Activated T-helper 2 cell treated with anti-CD3 and anti-CD28 coated beads, Interferon-gamma antibody, Interleukin-2, Interleukin-4, amounts not matched to agents 10 μg/mL and 5 μg/mL and 100 μg/mL, durations not matched to agents 14 hours and 24 hours and 36 hours (primary cell): Measurements from ENCODE around the gene EVL. TPM values are rescaled to one million over a fixed set of nuclear protein-coding genes. Genes with fewer than 3 reads are reported as not detected.
A peak's percentile ranks its signal among the peaks of the same experiment; 100 is the strongest.

Source experiments
- DNase-seq: peaks from one replicate; pipeline ENCODE4 v3.0.0; 2021; ENCODE audit warnings: low spot score
- H3K27ac Mint-ChIP-seq: one replicate; pipeline ENCODE4 v1.8.0; 2021; ENCODE audit warnings: mixed read lengths
- H3K27me3 Mint-ChIP-seq: one replicate; pipeline ENCODE4 v1.8.0; 2021; ENCODE audit warnings: low read depth, mixed read lengths
- H3K36me3 Mint-ChIP-seq: one replicate; pipeline ENCODE4 v1.8.0; 2021; ENCODE audit warnings: low read depth, mixed read lengths
- H3K4me1 Mint-ChIP-seq: one replicate; pipeline ENCODE4 v1.8.0; 2021; ENCODE audit warnings: low read depth, mixed read lengths
- H3K4me3 Mint-ChIP-seq: one replicate; pipeline ENCODE4 v1.8.0; 2021; ENCODE audit warnings: low read depth, mild to moderate bottlenecking, moderate library complexity, mixed read lengths
- H3K9me3 Mint-ChIP-seq: one replicate; pipeline ENCODE4 v1.8.0; 2021; ENCODE audit warnings: mixed read lengths
- intact Hi-C: fragments of 100-400 bp; cut with micrococcal nuclease; formaldehyde crosslinking; loops from one replicate; pipeline ENCODE4 v1.15.1; 2023
- total RNA-seq: library from RNA; stranded (reverse); gene quantifications from 2 replicates; pipeline ENCODE4 v1.2.3, GENCODE V29; 2022

Gene EVL
- total RNA-seq, 1 donor from 2014 or later = 255 TPM

- peak overlapping the region; percentile 42 for H3K4me3 Mint-ChIP-seq
- no peak for DNase-seq
- intact Hi-C loops = no loop called here
- H3K27ac Mint-ChIP-seq = peak overlapping the region; percentile 89
- peaks cover 77% of the 10 kb centered on the region for H3K4me1 Mint-ChIP-seq
- H3K36me3 Mint-ChIP-seq = peaks cover 70% of the 10 kb centered on the region
- no peaks in the 10 kb centered on the region for H3K27me3 Mint-ChIP-seq
- no peaks in the 10 kb centered on the region for H3K9me3 Mint-ChIP-seq
Observed at GRCh38 chr14:100104006-100104352, 38.8 kb downstream of the EVL start.

DNA sequence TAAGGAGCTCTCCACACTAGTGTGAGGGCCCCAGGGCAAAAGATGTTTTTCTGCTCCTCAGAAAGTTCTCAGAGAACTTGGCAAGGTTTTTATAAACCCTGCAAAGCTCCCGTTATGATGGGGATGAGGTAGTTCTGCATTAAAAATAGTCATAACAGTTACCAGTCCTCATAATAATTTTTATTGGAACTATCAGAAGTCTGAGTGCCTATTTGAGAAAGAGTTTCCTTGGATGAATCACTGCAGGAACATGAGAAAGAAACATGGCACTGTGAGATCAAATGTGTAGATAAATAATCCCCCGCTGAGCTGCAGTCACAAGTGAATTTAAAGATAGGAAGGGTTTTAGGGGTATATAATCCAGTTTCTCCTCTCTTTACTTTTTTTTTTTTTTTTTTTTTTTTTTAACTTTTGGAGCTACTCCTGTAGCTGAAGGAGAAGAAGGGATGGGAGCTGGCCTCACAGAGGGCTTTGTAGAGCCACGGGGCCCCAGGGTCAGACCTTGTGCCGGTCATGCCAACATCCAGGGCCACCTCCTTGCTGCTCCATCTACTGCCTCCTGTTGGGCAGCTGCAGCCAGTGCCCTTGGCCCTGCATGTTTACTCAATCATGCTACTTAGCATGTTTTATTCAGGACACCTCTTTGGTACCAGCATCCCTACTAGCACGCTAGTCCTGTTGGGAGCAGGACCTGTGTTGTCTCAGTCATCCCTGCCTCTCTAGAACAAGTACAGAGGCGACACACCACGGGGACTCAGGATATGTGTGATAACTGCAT lies 39.5 kb downstream of the EVL start:
- peak overlapping the region; percentile 42 for H3K4me3 Mint-ChIP-seq
- intact Hi-C loops = loop anchor here (5.0 kb wide), 1 partner anchor 88 kb away; no protein-coding TSS in a partner anchor
- H3K27ac Mint-ChIP-seq = peak overlapping the region; percentile 89
- H3K4me1 Mint-ChIP-seq = peaks cover 79% of the 10 kb centered on the region
- H3K27me3 Mint-ChIP-seq = no peaks in the 10 kb centered on the region
- no peak for DNase-seq
- H3K36me3 Mint-ChIP-seq = peaks cover 70% of the 10 kb centered on the region
- no peaks in the 10 kb centered on the region for H3K9me3 Mint-ChIP-seq

DNA sequence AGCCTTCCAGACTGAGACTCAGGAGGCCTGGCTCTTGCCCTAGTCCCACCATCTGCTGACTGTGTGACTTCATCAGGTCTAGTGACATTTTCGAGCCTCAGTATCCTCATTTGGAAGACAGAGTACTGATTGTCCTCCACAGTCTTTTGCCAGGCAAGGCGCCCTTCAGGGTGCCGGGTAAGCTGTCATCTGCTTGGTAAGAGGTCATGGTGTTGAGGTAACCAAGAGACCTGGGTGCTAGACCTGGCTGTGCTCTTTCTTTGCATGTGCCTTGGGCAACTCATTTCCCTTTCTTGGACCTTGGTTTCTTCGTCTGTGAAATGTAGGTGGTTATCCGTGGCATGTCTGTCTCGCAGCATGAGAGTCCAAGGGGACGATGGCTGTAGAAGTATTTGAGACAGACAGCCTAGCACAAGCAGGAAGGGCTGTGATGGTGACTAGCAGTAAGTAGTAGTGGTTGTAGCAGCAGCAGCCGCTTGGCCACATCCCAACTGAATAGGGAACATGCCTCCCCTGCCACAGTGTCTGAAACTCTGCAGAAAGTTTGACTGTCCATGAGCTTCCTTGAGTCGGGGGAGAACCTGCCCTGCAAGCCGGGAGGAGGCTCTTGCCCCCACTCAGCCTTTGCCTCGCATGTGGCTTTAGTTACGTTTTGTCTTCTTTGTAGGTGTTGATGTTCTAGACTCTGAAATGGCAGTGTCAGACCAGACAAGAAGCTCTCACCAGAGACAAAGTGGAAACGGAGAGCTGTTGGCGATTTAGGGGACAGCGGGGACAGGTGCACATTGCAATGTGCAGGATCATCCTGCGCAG lies 40.3 kb downstream of the EVL start:
- no peak for DNase-seq

GRCh38 chr14:100106250-100107112 lies 41.3 kb downstream of the EVL start:
- Mint-ChIP-seq H3K36me3 (peaks cover 68% of the 10 kb centered on the region), H3K4me1 (peaks cover 72% of the 10 kb centered on the region), H3K4me3 (peak overlapping the region; percentile 42), H3K27me3 (no peaks in the 10 kb centered on the region), H3K9me3 (no peaks in the 10 kb centered on the region), H3K27ac (peak overlapping the region; percentile 86)
- intact Hi-C loops = loop anchor here (5.0 kb wide), 1 partner anchor 86 kb away; no protein-coding TSS in a partner anchor
- DNase-seq = no peak

More for the DNA sequence above, 40.3 kb downstream of the EVL start:
- intact Hi-C loops = loop anchor here (5.0 kb wide), 1 partner anchor 87 kb away; no protein-coding TSS in a partner anchor
- Mint-ChIP-seq H3K4me3 (peak overlapping the region; percentile 53), H3K4me1 (peaks cover 72% of the 10 kb centered on the region), H3K27ac (peak overlapping the region; percentile 86), H3K36me3 (peaks cover 70% of the 10 kb centered on the region), H3K27me3 (no peaks in the 10 kb centered on the region), H3K9me3 (no peaks in the 10 kb centered on the region)

GRCh38 chr14:100107236-100107635 lies 42.0 kb downstream of the EVL start:
- intact Hi-C loops = loop anchor here (5.0 kb wide), 1 partner anchor 85 kb away; no protein-coding TSS in a partner anchor
- H3K4me1 Mint-ChIP-seq = peaks cover 69% of the 10 kb centered on the region
- DNase-seq = no peak
- H3K27me3 Mint-ChIP-seq = no peaks in the 10 kb centered on the region
- H3K27ac Mint-ChIP-seq = peak overlapping the region; percentile 86
- no peaks in the 10 kb centered on the region for H3K9me3 Mint-ChIP-seq
- H3K4me3 Mint-ChIP-seq = no peak overlapping the region
- peaks cover 70% of the 10 kb centered on the region for H3K36me3 Mint-ChIP-seq

DNA sequence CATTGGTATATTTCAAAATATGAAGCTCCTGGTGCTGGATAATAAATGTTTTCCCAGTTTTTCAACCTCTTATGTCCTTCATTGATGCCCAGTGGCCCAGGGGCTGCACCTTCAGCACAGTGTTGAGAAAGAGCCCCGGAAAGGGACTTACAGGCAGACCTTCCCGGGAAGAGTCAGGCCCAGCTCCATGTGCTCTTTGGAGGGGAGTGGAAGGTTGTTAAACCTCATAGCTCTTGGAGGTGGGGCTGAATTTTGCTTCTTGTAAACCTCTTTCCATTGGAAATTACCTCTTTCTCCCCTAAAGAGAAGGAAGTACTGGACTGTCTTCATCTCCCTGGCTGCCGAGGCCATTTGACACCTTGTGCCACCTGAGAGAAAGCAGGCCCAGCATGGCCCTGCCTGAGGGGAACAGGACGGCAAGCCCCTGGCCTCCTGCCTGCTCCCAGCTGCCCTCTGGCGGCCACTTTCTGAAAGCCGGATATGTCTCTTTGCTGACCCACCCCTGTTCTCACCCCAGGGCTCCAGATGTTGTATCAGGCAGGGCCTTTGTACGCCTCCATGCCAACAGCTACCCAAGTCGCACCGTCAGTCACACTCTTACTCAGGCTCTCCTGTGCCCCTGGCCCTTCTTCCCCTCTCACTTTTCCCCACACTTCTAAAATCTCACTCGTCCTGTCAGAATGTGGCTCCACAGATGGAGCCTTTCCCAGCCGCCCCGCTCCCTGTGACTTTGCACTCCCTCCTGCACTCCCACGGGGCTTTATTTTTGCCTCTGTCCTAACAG lies 43.0 kb downstream of the EVL start:
- H3K27ac Mint-ChIP-seq = peak overlapping the region; percentile 86
- no peaks in the 10 kb centered on the region for H3K9me3 Mint-ChIP-seq
- peaks cover 71% of the 10 kb centered on the region for H3K4me1 Mint-ChIP-seq
- H3K36me3 Mint-ChIP-seq = peaks cover 72% of the 10 kb centered on the region
- DNase-seq = peak; percentile 77
- intact Hi-C loops = loop anchor here (1.0 to 5.0 kb wide), 4 partner anchors 36 to 126 kb away; no protein-coding TSS in a partner anchor
- no peaks in the 10 kb centered on the region for H3K27me3 Mint-ChIP-seq
- H3K4me3 Mint-ChIP-seq = no peak overlapping the region

- H3K27me3 Mint-ChIP-seq = no peaks in the 10 kb centered on the region
- DNase-seq = no peak
Observed at GRCh38 chr14:100108840-100109593, 43.8 kb downstream of the EVL start.

DNA sequence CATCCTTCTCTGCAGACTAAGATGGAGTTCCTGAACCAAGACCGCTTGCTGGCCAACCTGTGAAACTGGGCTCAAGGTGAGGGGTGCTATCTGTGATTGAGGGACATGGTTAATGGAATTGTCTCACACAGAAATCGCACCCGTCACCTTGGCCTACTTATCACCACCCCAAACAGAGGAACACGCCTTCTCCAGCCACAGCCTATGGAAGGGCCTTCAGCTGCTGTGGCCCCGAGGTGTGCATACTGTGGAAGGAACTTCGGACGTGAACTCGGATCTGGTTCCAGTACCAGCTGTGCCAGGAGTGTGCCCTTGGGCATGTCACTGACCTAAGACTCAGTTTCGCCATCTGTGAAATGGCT lies 44.4 kb downstream of the EVL start:
- Mint-ChIP-seq H3K27me3 (no peaks in the 10 kb centered on the region), H3K9me3 (no peaks in the 10 kb centered on the region), H3K36me3 (peaks cover 69% of the 10 kb centered on the region), H3K4me3 (no peak overlapping the region), H3K4me1 (peaks cover 58% of the 10 kb centered on the region), H3K27ac (peak overlapping the region; percentile 86)
- intact Hi-C loops = loop anchor here (5.0 kb wide), 1 partner anchor 83 kb away; no protein-coding TSS in a partner anchor
- DNase-seq = no peak

More at GRCh38 chr14:100108840-100109593, 43.8 kb downstream of the EVL start:
- Mint-ChIP-seq H3K36me3 (peaks cover 72% of the 10 kb centered on the region), H3K9me3 (no peaks in the 10 kb centered on the region), H3K4me1 (peaks cover 63% of the 10 kb centered on the region), H3K27ac (peak overlapping the region; percentile 86), H3K4me3 (no peak overlapping the region)
- intact Hi-C loops = loop anchor here (1.0 to 5.0 kb wide), 4 partner anchors 37 to 127 kb away; no protein-coding TSS in a partner anchor

GRCh38 chr14:100110816-100111215 lies 45.6 kb downstream of the EVL start:
- Mint-ChIP-seq H3K27ac (no peak overlapping the region), H3K4me1 (peaks cover 47% of the 10 kb centered on the region)
- no peak for DNase-seq

GRCh38 chr14:100111931-100112704 lies 46.9 kb downstream of the EVL start:
- H3K36me3 Mint-ChIP-seq = peaks cover 68% of the 10 kb centered on the region
- peak overlapping the region; percentile 72 for H3K27ac Mint-ChIP-seq
- H3K9me3 Mint-ChIP-seq = no peaks in the 10 kb centered on the region
- no peak overlapping the region for H3K4me3 Mint-ChIP-seq
- intact Hi-C loops = no loop called here
- DNase-seq = no peak
- no peaks in the 10 kb centered on the region for H3K27me3 Mint-ChIP-seq
- peaks cover 34% of the 10 kb centered on the region for H3K4me1 Mint-ChIP-seq

More at GRCh38 chr14:100110816-100111215, 45.6 kb downstream of the EVL start:
- Mint-ChIP-seq H3K4me3 (no peak overlapping the region), H3K27me3 (no peaks in the 10 kb centered on the region), H3K36me3 (peaks cover 72% of the 10 kb centered on the region), H3K9me3 (no peaks in the 10 kb centered on the region)
- intact Hi-C loops = no loop called here
